HG03432 (cell line): Measurements from ENCODE around the gene GALNT13.
A peak's percentile ranks its signal among the peaks of the same experiment; 100 is the strongest.

ENCODE experiments used
- ATAC-seq: cut with Tn5 transposase; IDR thresholded peaks from one replicate; pipeline ENCODE4 v1.9.1; 2021; ENCODE audit warnings: mild to moderate bottlenecking, moderate library complexity; ENCODE audit not compliant: unreplicated experiment

Gene GALNT13

GRCh38 chr2:153940511-153940910 lies 68.8 kb downstream of the GALNT13 start:
- no peak for ATAC-seq

GRCh38 chr2:153944800-153945199 lies 73.1 kb downstream of the GALNT13 start:
- no peak for ATAC-seq

- ATAC-seq, result no peak
These were observed 74.3 kb downstream of the GALNT13 start for GRCh38 chr2:153946036-153946435.

- ATAC-seq, result no peak
These were observed 82.0 kb downstream of the GALNT13 start for GRCh38 chr2:153953761-153954160.

GRCh38 chr2:153963256-153963655 lies 91.5 kb downstream of the GALNT13 start:
- no peak for ATAC-seq

GRCh38 chr2:153967248-153967973 lies 95.7 kb downstream of the GALNT13 start:
- ATAC-seq, result no peak

- no peak for ATAC-seq
These were observed 99.5 kb downstream of the GALNT13 start for GRCh38 chr2:153971250-153971649.

- ATAC-seq, result no peak
These were observed 100.1 kb downstream of the GALNT13 start for GRCh38 chr2:153971855-153972254.

- no peak for ATAC-seq
These were observed 100.7 kb downstream of the GALNT13 start for GRCh38 chr2:153972412-153972811.

GRCh38 chr2:153986488-153987229 lies 114.9 kb downstream of the GALNT13 start:
- no peak for ATAC-seq

- ATAC-seq, result no peak
These were observed 119.0 kb downstream of the GALNT13 start for GRCh38 chr2:153990771-153991170.

GRCh38 chr2:154013514-154013913 lies 141.8 kb downstream of the GALNT13 start:
- ATAC-seq, result no peak

GRCh38 chr2:154015233-154015632 lies 143.5 kb downstream of the GALNT13 start:
- no peak for ATAC-seq

GRCh38 chr2:154029504-154029903 lies 157.8 kb downstream of the GALNT13 start:
- no peak for ATAC-seq

- ATAC-seq, result peak; percentile 92
These were observed 160.5 kb downstream of the GALNT13 start for GRCh38 chr2:154032220-154032619.

- ATAC-seq, result no peak
These were observed 174.8 kb downstream of the GALNT13 start for GRCh38 chr2:154046493-154046892.

GRCh38 chr2:154048905-154049304 lies 177.2 kb downstream of the GALNT13 start:
- ATAC-seq, result no peak

- no peak for ATAC-seq
These were observed 177.8 kb downstream of the GALNT13 start for GRCh38 chr2:154049561-154049960.

GRCh38 chr2:154067124-154067523 lies 195.4 kb downstream of the GALNT13 start:
- ATAC-seq, result no peak

GRCh38 chr2:154078926-154079325 lies 207.2 kb downstream of the GALNT13 start:
- ATAC-seq, result no peak

- ATAC-seq, result no peak
These were observed 220.8 kb downstream of the GALNT13 start for GRCh38 chr2:154092571-154092970.

GRCh38 chr2:154093856-154094255 lies 222.1 kb downstream of the GALNT13 start:
- ATAC-seq, result no peak
